NCI-H69 (cell line): ENCODE measurements around the gene DAZAP1.
A peak's percentile ranks its signal among the peaks of the same experiment; 100 is the strongest.

ENCODE experiments used
- DNase-seq: peaks from one replicate; lab custom pipeline; 2025; lab: John Stamatoyannopoulos, UW

Gene DAZAP1

GRCh38 chr19:1394252-1395193 is 12.9 kb upstream of the DAZAP1 start:
- no peak for DNase-seq

DNA sequence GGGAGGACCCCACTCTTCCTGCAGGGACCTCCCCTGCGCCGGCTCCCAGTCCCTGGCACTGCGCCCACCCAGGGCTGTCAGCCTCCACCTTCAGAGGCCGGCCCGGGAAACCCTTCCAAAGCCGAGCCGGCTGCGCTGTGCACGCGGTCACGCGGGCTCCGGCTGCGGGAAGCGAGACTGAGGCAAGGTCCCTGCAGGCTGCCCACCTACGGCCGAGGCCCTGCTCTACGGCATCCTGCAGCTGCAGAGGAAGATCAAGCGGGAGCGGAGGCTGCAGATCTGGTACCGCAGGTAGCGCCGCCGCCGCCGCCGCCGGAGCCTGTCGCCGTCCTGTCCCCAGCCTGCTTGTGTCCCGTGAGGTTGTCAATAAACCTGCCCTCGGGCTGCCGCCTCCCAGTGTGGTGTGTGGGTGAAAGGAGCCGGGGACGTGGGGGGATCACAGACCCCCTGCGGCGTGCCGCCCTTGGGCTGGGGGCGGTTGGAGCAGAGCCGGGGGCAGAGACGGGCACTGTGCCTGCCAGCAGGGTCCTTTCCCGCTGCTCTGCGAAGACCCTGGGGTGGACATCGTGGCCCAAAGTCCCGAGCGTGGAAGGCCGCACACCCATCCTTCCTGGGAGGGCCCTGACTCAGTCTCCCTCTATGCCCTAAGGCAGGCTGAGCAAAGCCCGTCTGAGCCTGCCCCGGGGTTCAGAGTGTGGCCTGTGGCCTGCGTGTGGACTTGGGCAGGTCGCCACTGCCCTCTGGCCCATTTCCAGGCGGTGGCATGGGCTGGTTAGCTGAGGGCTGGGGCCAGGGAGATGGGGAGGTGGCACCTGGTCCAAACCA is 12.0 kb upstream of the DAZAP1 start:
- no peak for DNase-seq

- DNase-seq, result no peak
Observed at GRCh38 chr19:1396019-1396767, 11.2 kb upstream of the DAZAP1 start.

DNA sequence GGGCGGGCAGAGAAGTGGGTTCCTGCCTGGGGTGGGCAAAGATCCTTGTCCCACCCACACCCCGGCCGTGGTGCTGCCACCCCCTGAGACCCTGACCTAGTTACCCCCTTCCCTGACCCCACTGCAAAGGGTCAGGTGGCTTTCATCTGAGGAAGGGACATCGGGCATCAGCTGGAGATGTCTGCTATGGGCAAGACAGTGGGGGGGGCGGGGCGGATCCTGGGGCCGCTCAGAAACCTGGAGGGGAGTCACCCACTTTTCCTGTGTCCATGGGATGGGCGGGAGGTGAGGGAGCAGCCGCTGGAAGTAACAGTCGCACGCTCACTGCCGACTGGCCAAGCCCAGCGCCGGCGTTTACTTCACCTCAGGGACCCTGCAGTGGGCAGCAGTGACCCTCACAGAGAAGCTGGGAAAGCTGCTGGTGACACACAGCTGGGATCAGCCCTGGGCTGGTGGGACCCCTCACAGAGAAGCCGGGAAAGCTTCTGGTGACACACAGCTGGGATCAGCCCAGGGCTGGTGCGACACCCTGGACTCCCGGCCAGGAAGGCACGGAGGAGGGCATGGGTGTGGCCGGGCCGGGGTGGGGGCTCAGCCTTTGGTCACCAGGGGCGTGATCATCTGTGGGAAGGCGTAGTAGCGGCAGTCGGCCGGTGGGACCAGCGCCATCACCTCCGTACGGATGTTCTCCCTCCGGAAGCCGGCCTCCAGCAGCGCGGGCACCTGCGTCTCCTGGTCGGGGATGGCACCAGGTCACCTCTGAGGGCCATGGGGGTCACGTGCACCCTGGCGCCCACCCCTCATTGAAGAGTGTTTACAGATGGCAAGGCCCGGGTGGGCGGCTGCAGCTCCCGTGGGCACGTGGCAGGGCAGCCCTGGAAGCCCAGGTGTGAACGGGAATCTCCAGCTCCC is 10.4 kb upstream of the DAZAP1 start:
- DNase-seq, result no peak

DNA sequence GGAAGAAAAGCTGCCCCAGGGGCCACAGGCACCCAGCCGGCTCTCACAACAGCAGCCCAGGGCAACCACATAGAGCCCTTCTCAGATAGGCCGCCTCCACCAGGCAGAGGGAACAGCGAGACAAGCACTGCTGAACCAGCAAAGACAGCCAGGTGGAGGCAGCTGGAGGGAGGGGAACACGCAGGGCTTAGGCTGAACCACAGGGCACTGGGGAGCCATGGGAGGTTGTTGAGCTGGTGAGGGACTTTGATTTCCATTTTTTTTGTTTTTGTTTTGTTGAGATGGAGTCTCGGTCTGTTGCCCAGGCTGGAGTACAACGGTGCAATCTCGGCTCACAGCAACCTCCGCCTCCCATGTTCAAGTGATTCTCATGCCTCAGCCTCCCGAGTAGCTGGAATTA is 9.5 kb upstream of the DAZAP1 start:
- no peak for DNase-seq

GRCh38 chr19:1399079-1399478 is 8.3 kb upstream of the DAZAP1 start:
- DNase-seq, result no peak

GRCh38 chr19:1399745-1400144 is 7.6 kb upstream of the DAZAP1 start:
- DNase-seq, result no peak

DNA sequence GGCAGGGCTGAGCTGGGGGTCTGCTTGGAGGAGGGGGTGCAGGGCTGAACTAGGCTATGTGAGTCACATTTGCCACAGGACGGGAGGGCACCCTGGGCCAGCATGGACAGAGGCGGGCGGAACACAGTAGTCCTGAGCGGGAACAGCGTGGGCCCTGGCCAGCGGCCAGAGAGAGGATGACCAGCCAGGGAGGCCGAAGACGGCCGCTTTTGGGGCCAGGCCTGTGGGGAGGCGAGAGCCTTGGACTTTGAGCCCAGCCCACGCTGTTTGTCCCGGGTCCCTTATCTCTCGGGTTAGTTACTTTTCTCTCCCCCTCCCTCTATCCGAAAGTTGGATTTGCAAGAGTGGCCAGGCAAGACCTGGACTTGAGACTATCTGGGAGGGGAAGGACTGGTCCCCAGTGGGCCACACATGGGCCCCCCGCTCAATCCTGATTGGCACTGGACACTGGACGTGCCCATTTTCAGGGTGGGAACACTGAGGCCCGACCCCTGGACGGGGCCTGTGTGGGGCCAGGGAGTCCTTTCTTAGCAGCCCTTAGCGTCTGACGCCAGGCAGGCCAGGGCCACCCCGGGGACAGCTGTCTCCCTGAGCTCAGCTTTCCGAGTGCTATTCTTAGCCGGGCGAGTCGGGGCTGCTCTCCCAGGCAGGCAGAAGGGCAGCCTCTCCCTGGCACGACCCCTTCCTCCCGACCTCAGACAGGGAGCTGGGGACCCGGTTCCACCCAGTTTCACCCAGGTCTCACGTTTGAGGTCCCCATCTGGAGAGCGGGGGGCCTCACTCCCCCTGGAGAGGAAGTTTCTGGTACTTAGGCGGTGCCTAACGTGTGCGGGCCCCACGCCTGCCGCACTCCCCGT is 6.9 kb upstream of the DAZAP1 start:
- DNase-seq, result peak; percentile 47

GRCh38 chr19:1401138-1401888 is 6.1 kb upstream of the DAZAP1 start, which contains the start of gene GAMT:
Gene GAMT (minus strand): TSS chr19:1401542. CDS start chr19:1401476, 66 bp downstream.
- DNase-seq, result peak; percentile 84

GRCh38 chr19:1401889-1402217 is 5.5 kb upstream of the DAZAP1 start:
- DNase-seq, result no peak

DNA sequence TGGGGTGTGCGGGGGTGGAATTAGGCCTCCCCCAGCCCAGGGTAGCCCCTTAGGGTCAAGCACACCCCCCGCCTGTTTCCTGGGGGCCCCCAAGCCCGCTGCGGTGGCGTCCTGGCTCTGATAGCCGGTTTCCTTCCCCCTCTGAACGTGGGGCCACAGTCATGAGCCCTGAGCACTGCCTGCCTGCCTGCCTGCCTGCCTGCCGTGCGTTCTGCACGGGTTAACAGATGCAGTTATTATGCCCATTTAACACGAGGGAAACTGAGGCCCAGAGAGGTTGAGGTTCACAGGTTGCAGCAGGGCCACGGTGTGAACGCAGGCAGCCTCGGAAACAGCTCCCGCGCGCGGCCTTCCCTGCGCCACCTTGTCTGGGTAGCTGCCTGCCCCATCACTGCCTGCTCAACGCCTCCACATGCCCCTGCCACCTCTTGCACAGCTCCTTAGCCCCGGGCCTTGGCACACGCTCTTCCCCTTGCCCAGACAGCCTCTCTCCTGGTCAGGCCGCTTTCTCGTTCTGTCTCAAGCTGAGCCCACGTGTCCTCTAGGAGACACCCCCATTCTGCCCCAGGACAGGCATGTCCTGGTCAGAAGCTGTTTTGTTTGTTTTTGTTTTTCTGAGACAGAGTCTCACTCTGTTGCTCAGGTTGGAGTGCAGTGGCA is 4.8 kb upstream of the DAZAP1 start:
- peak; percentile 33 for DNase-seq

DNA sequence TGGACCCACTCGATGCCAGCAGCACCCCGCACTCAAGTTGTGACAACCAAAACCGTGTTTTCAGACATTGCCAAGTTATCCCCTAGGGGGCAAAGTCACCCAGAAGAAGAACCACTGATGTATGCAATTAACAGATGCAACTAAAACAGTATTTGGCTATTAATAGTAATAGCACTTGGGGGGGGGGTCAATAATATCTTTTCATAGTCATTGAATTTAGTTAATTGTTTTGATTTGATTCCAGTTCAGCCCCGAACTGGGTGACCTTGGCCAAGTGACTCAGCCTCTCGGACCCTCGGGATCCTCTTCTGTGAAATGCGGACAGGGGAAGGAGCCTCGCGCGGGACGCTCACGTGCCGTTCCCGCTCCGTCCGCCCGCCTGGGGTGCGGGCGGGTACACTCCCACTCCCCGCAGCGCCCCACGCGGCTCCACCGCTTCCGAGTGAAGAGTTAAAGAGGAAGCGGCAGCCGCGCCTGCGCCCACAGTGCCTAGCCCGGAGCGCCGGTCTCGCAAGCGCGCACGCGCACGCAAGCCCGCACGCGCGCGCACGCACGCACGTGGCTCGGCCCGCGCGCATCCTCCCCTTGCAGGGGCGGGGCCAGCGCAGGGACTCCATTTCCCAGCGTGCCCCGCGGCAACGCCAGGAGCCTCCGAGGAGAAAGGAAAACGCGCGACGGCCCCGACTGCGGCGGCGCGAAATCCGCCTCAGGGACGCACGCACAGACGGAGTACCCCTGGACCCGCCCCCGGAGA is 435 bp upstream of the DAZAP1 start:
- peak; percentile 100 for DNase-seq

DNA sequence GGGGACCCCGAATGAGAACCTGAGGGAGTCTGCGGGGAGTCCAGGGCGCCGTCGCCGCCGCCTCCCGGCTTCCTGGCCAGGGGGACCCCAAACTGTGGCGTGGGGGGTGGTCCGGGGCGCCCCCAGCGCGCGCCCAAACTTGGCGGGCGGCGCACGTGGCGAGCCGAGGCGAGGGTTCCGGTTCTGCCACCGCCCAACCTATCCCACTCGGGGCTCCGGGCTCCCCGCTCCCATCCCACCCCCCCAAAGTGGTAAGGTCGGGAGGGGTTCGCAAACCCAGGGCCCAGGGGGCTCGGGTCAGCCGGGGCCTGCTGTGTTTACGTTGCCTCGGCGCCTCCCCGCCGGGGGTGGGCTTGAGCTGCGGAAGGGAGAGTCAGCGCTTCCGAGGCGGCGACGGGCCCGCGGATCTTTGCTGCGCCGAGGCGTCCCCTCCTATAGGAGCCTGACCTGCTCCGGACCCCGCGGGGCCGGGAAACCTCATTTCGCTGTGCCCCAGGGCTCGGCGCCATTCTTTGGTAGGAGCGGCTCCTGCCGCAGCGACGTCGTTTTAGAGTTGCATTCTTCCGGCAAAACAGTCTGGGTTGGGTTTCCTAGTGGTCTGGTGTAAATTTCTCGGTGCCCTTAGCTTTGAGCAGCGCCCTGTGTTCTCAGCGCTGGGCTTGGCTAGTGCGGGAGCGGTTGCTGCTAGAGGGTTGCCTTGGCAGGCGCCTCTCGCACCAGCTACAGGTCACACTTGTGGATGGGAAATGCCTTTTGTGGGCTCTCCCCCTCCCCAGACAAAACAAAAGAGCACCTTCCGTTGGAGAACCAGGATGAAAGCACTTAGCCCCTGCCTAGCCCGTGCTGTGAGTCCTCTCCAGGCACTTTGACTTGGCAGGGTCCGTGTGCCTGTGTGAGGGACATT is 1.2 kb downstream of the DAZAP1 start:
- DNase-seq, result peak; percentile 57

DNA sequence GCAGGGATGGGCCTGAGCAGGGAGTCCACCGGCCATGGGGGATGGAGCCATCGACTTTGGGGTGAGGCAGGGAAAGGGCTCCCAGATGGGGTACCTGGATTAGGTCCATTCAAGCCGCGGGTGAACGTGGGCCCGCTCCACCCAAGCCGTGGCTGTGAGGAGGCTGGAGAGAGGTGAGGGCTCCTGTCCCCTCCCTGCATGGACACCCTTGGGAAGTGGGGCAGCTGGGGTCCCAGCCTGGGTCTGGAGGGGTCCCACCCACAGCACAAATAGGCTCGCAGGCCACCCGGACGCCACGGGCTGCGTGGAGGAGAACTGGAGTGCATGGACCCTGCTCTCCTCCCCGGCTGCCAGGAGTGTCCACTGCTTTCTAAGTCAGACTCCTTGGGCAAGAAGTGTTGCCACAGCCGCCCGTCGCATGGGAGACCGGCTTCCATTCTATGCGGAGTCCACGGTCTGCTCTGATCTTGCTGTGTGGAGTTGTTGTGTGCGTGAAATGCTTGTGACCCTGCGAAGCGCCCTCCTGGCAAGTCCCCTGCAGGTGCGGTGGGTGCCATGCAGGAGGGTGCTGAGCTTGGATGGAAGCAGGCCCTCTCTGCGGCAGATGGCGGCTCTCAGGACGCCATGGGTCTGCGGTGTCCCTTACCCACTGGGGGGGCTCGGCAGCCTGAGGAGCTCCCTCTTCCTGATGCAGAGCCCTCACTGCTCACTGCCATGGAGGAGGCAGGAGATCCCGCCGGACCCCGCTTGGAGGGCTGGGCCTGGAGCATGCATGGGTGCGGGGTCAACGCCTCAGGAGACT is 2.0 kb downstream of the DAZAP1 start:
- no peak for DNase-seq

- DNase-seq, result no peak
Observed at GRCh38 chr19:1410136-1410786, 2.9 kb downstream of the DAZAP1 start.

DNA sequence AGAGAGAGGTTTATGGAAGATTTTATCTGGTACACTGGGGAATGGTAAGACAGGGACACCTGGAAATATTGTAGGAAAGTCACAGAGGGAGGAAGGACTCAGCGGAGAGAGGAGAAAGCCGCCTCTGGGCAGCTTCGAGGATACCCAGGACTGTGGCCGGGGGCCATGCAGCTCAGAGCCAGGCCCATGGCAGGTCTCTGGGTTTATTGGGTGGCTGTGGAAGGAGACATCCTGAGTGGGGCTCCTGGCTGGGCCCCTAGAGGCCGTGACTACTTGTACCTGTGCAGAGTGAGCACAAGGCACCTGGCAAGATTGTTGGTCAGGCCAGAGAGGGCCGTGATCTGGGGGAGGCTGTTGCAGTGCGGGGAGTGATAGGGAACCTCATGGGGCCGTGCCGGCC is 3.4 kb downstream of the DAZAP1 start:
- no peak for DNase-seq
